ENCODE results near the gene EFHC1. TPM values are rescaled to one million over a fixed set of nuclear protein-coding genes. Genes with fewer than 3 reads are reported as not detected.

EFHC1 gene
- total RNA-seq, 1 experiment from 2014 or later = 12.4 TPM

DNA sequence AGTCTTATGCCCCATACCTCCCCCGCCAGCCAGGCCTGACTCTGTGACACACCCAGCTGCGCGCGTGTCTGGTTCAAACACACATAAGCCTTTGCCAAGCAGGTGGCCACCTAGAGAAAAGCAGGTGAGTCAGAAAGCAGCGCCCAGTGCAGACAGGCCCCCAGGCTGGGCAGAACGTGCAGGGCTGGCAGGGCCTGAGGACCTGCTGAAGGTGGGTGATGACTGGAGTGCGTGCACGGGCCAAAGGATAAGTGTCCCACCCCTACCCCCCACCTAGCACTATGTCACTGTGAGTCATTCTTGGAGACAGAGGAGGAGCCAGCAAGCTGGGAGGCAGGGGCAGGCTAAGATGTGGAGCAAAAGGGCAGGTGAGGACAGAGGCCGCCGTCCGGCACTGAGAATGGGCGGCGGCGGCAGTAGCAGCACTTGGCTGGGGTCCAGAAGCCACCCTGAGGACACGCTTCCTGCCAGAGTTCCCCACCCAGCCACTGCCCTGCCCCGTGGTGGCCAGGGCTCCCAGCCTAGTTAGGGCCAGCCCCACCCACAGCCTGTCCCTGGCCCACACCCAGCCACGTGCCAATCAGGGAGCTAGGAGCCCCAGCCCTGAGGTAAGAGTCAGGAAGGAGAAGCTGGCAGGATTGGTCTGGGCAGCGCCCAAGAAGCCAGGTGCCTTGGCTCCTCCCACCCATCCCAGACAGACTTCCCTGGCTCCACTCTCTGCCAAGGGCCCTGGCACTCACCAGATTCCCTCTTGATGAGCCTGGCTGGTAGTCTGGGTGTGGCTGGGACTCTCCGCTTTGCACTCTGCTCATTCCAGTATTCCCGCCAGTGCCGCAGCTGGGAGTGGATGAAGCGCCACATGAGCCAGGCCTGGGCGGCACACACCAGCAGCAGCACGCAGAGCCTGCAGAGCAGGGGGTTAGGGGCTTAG, 84.0 kb downstream of the EFHC1 start (continued):
- TF ChIP-seq, protein P1, sequence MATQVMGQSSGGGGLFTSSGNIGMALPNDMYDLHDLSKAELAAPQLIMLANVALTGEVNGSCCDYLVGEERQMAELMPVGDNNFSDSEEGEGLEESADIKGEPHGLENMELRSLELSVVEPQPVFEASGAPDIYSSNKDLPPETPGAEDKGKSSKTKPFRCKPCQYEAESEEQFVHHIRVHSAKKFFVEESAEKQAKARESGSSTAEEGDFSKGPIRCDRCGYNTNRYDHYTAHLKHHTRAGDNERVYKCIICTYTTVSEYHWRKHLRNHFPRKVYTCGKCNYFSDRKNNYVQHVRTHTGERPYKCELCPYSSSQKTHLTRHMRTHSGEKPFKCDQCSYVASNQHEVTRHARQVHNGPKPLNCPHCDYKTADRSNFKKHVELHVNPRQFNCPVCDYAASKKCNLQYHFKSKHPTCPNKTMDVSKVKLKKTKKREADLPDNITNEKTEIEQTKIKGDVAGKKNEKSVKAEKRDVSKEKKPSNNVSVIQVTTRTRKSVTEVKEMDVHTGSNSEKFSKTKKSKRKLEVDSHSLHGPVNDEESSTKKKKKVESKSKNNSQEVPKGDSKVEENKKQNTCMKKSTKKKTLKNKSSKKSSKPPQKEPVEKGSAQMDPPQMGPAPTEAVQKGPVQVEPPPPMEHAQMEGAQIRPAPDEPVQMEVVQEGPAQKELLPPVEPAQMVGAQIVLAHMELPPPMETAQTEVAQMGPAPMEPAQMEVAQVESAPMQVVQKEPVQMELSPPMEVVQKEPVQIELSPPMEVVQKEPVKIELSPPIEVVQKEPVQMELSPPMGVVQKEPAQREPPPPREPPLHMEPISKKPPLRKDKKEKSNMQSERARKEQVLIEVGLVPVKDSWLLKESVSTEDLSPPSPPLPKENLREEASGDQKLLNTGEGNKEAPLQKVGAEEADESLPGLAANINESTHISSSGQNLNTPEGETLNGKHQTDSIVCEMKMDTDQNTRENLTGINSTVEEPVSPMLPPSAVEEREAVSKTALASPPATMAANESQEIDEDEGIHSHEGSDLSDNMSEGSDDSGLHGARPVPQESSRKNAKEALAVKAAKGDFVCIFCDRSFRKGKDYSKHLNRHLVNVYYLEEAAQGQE (IDR thresholded peaks at IDR 0.05; ENCODE audit: low read depth) = no peak
- TF ChIP-seq ZNF274 (IDR thresholded peaks at IDR 0.05; ENCODE audit: low read depth, low read length) (no peak), ZFX (IDR thresholded peaks at IDR 0.05) (no peak), SRF (IDR thresholded peaks at IDR 0.05; ENCODE audit: low read depth) (peak; percentile 75), JUND (IDR thresholded peaks at IDR 0.05) (peak; percentile 93)
- TF ChIP-seq, protein P2, sequence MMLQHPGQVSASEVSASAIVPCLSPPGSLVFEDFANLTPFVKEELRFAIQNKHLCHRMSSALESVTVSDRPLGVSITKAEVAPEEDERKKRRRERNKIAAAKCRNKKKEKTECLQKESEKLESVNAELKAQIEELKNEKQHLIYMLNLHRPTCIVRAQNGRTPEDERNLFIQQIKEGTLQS (IDR thresholded peaks at IDR 0.05) = no peak

DNA sequence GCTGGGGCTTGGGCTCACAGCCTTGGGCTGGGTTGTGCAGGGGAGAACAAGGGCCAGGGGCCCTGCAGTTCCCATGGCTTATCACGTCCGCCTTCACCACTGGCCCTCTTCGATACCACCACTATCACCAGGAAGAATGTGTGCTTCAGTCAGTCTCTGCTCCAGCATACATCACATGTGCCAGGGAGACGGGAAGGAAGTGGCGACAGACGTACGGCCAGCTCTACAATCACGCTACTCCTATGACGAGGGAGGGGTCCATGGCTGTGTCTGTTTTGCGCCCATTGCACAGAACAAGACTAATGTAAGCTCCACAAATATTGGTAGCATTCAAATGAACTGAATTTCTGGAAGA, 84.6 kb downstream of the EFHC1 start:
- Histone ChIP-seq H2AFZ (ENCODE audit: low read depth, low read length, poor library complexity, severe bottlenecking) (no peak overlapping the region), H3K79me2 (ENCODE audit: insufficient read depth, low read length) (no peaks in the 10 kb centered on the region), H3K9me3 (ENCODE audit: control insufficient read depth in 1 of 2, insufficient read depth in 1 of 2, low read depth in 1 of 2, low read length in 2 of 2) (no peaks in the 10 kb centered on the region), H3K4me2 (ENCODE audit: low read length) (peak overlapping the region; percentile 77), H3K4me3 (replicated peaks in 1 of 2; ENCODE audit: low read depth in 1 of 2, low read length in 2 of 2) (peak overlapping the region; percentile 13 to 35; a peak in 2 of 4 replicates), H3K27ac (ENCODE audit: low read depth, low read length) (peak overlapping the region; percentile 76), H3K36me3 (ENCODE audit: control insufficient read depth in 1 of 2, insufficient read depth in 2 of 2, low read length in 2 of 2) (peaks cover 3 to 15% of the 10 kb centered on the region in 2 experiments; a peak in 2 of 4 replicates), H3K4me1 (ENCODE audit: control insufficient read depth in 1 of 2, insufficient read depth in 2 of 2, low read length in 2 of 2) (peaks cover 27 to 44% of the 10 kb centered on the region in 2 experiments), H3K27me3 (ENCODE audit: insufficient read depth, low read length) (no peaks in the 10 kb centered on the region), H3K9me2 (ENCODE audit: insufficient read depth) (no peaks in the 10 kb centered on the region), H3K9ac (ENCODE audit: low read length) (peak overlapping the region; percentile 66), H4K20me1 (ENCODE audit: insufficient read depth) (no peaks in the 10 kb centered on the region)
- ChIA-PET CTCF (interaction anchor here (0.5 to 1.3 kb wide), 2 partner anchors 10 to 129 kb away, joined by 5 read pairs; no protein-coding TSS in a partner anchor), RAD21 (ENCODE audit: low non-redundant PET in 1 of 2, low total read pairs in 2 of 2, uncharacterized antibody in 2 of 2, unreplicated experiment in 2 of 2) (interaction anchor here (0.7 to 1.1 kb wide), 3 partner anchors 10 to 148 kb away, joined by 3 to 4 read pairs (median 4); no protein-coding TSS in a partner anchor), POLR2A (interaction anchor here (1.0 to 1.6 kb wide), 6 partner anchors 10 to 152 kb away, joined by 3 to 5 read pairs (median 4); no protein-coding TSS in a partner anchor)
- TSS peak; percentile 48 for BruUV-seq (replicated peaks)
- intact Hi-C loops (cut with micrococcal nuclease) = loop anchor here (1.0 to 5.0 kb wide), 6 partner anchors 13 to 158 kb away; partner anchors contain the start of gene TRAM2
- DNase-seq (ENCODE audit: low read depth, low spot score) (no peak), ATAC-seq (no peak)
- TF ChIP-seq POLR2AphosphoS5 (IDR thresholded peaks at IDR 0.05; ENCODE audit: low read depth, low read length) (no peak), ZFX (IDR thresholded peaks at IDR 0.05) (no peak), FOSL1 (IDR thresholded peaks at IDR 0.05; ENCODE audit: low read depth) (no peak), CEBPB (IDR thresholded peaks at IDR 0.05; ENCODE audit: low read depth) (no peak), ELF1 (IDR thresholded peaks at IDR 0.05; ENCODE audit: borderline replicate concordance, low read depth) (no peak), ZNF274 (IDR thresholded peaks at IDR 0.05; ENCODE audit: low read depth, low read length) (no peak), EZH2phosphoT487 (IDR thresholded peaks at IDR 0.05; ENCODE audit: borderline replicate concordance) (no peak), SP1 (IDR thresholded peaks at IDR 0.05; ENCODE audit: low read depth) (no peak), EGR1 (IDR thresholded peaks at IDR 0.05; ENCODE audit: low read depth) (no peak), YY1 (IDR thresholded peaks at IDR 0.05; ENCODE audit: extremely low read depth, insufficient replicate concordance, low read depth, low read length) (no peak), RAD21 (IDR thresholded peaks at IDR 0.05; ENCODE audit: low read depth) (no peak), TCF7L2 (IDR thresholded peaks at IDR 0.05; ENCODE audit: borderline replicate concordance, extremely low read depth, insufficient read depth, insufficient read length) (no peak), CBX3 (IDR thresholded peaks at IDR 0.05; ENCODE audit: low read depth) (no peak)
- TF ChIP-seq, protein P2 (IDR thresholded peaks at IDR 0.05) = no peak
- TF ChIP-seq, protein P3, sequence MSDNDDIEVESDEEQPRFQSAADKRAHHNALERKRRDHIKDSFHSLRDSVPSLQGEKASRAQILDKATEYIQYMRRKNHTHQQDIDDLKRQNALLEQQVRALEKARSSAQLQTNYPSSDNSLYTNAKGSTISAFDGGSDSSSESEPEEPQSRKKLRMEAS (IDR thresholded peaks at IDR 0.05) = no peak

Measured in HCT116 (cell line).